GM06990 (cell line): ENCODE measurements around the gene ALDOC.

Experiments
- DNase-seq: peaks from one replicate; pipeline ENCODE4 v3.0.0-alpha.2; 2011; ENCODE audit not compliant: insufficient read length; ENCODE audit errors: extremely low read depth
- H3K27me3 ChIP-seq: replicated peaks from 2 replicates; pipeline ENCODE4 v1.6.0; 2011; ENCODE audit warnings: low read length; ENCODE audit not compliant: control insufficient read depth, insufficient read depth
- H3K36me3 ChIP-seq: 2 replicates; pipeline ENCODE4 v1.5.1; 2011; ENCODE audit warnings: low read length; ENCODE audit not compliant: control insufficient read depth, insufficient read depth
- H3K4me3 ChIP-seq: replicated peaks from 2 replicates; pipeline ENCODE4 v1.5.1; 2011; ENCODE audit warnings: low read depth, mild to moderate bottlenecking, control low read depth, low read length
- CTCF ChIP-seq: IDR thresholded peaks from 2 replicates; pipeline ENCODE4 v1.5.1; 2011; ENCODE audit warnings: low read length, control low read depth, mild to moderate bottlenecking, inconsistent platforms; ENCODE audit not compliant: insufficient read depth, poor library complexity, severe bottlenecking

The ALDOC gene

GRCh38 chr17:28526381-28526780 is 50.3 kb downstream of the ALDOC start:
- no peak for TF ChIP-seq CTCF
- DNase-seq = no peak
- Histone ChIP-seq H3K36me3 (no peaks in the 10 kb centered on the region), H3K4me3 (no peak overlapping the region), H3K27me3 (no peaks in the 10 kb centered on the region)

DNA sequence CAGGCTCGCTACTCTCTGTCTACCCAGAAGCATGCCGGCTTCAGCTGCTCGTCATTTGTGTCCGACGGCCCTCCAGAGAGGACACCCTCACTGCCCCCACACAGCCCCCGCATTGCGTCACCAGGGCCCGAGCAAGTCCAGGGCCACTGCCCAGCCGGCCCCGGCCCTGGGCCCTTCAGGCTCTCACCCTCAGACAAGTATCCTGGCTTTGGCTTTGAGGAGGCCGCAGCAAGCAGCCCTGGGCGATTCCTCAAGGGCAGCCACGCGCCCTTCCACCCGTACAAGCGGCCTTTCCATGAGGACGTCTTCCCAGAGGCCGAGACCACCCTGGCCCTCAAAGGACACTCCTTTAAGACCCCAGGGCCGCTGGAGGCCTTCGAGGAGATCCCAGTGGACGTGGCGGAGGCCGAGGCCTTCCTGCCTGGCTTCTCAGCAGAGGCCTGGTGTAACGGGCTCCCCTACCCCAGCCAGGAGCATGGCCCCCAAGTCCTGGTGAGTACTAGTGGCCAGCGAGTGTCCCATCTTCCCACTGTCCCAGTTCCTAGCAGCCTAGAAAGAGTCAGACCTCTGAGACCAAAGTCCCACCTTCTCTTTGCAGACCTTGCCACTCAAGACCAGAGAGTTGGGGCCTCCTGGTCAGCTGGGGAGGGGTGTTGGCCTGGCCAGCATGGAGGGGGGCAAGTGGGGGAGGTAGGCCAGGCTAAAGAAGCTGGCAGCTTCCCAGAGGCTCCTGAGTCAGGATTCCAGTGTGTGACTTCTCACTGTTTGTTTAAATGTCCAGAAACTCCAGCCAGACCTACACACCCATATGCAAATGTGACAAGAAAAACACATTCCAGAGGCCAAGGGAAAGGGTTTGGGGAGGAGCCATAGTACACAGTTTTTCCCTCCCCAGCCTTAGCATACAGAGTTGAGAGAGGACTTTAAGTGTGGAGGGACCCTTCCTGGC is 51.9 kb downstream of the ALDOC start:
- Histone ChIP-seq H3K27me3 (no peaks in the 10 kb centered on the region), H3K4me3 (no peak overlapping the region), H3K36me3 (no peaks in the 10 kb centered on the region)
- no peak for TF ChIP-seq CTCF
- DNase-seq = no peak

DNA sequence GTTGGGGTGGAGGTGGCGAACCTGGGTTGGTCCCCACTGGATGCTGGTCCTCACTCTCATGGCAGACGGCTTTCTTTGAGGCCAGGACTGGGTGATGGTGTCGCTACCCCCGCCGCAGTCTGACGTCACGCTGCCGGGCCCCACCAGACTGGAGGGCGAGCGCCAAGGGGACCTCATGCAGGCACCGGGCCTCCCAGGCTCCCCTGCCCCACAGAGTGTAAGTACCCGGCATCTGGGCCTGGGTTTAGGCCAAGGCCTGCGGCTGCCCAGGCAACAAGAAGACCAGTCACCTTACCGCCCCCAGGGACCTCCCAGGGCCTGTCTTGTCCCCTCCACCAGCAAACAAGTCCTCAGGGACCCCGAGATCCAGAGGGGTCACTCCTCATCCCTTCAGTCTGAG is 52.8 kb downstream of the ALDOC start:
- no peak for TF ChIP-seq CTCF
- H3K36me3 ChIP-seq = no peaks in the 10 kb centered on the region
- no peak for DNase-seq
- H3K27me3 ChIP-seq = no peaks in the 10 kb centered on the region
- no peak overlapping the region for H3K4me3 ChIP-seq

DNA sequence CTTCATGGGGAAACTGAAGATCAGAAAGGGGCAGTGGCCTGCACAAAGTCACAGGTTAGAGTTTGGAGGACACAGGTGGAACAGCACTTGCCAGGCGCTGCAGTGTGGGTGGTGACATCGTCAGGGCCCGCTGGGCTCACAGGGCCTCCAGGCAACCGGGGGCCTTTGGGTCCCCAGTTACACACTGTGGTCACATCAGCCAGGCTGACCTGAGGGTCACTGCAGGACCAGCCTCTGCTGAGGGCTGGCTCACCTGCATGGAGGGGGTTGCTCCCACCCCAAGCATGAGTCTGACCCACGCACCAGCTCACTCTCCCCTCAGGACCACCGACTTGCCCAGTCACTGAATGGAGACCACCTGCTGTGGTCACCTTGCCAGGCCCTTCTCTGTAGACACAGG is 53.5 kb downstream of the ALDOC start:
- no peaks in the 10 kb centered on the region for H3K27me3 ChIP-seq
- TF ChIP-seq CTCF = no peak
- DNase-seq = no peak
- H3K36me3 ChIP-seq = no peaks in the 10 kb centered on the region
- H3K4me3 ChIP-seq = no peak overlapping the region
